Esophagus muscularis mucosa (tissue), 3 donors: Measurements from ENCODE around the gene IRX5.

Experiments used
- CTCF ChIP-seq, 3 experiments: fragments of 200-600 bp in 2 of 3; fragments of 450-650 bp in 1 of 3; sonication (generic) in 2 of 3; IDR thresholded peaks; one replicate each; pipeline ENCODE4 v1.5.1; 2017 to 2019; ENCODE audit warnings: antibody characterized with exemption in 3 of 3, mild to moderate bottlenecking in 2 of 3, moderate library complexity in 1 of 3
- POLR2A ChIP-seq: fragments of 450-650 bp; IDR thresholded peaks from one replicate; pipeline ENCODE4 v1.6.1; 2017; ENCODE audit warnings: antibody characterized with exemption, moderate library complexity, mild to moderate bottlenecking, low read depth
- POLR2AphosphoS5 ChIP-seq, 2 donors: sonication (generic); formaldehyde crosslinking; IDR thresholded peaks; one replicate each; pipeline ENCODE4 v1.6.1; 2017; ENCODE audit warnings: antibody characterized with exemption in 2 of 2

GRCh38 chr16:54930005-54930868 lies at the start of gene IRX5:
- TF ChIP-seq CTCF (IDR thresholded peaks at IDR 0.05) = peak in 1 of 3 experiments; percentile 18
- no peak for TF ChIP-seq POLR2A
- peak in 1 of 2 donors; percentile 29 for TF ChIP-seq POLR2AphosphoS5 (IDR thresholded peaks at IDR 0.05)
